ENCODE data around the gene CELF1. TPM values are rescaled to one million over a fixed set of nuclear protein-coding genes. Genes with fewer than 3 reads are reported as not detected.

Gene CELF1
- total and polyA plus RNA-seq, 2 of the 13 experiments (the other 11 are each of a cell fraction or from before 2014, with no cell fraction given), result 69.0 to 80.1 TPM

GRCh38 chr11:47565340-47566148 is 12.6 kb upstream of the CELF1 start, which contains the start of gene PTPMT1 (continued):
- no peak for TF ChIP-seq ZBED4 (CRISPR knock-in tag; IDR thresholded peaks at IDR 0.05; ENCODE audit: borderline replicate concordance)
- TF ChIP-seq RBFOX2 (IDR thresholded peaks at IDR 0.05; ENCODE audit: low read depth, low read length), result peak; percentile 93
- 0 out of 2 replicates have a peak, but pooled peaks have one; percentile 37 for TF ChIP-seq HIVEP1 (CRISPR knock-in tag; IDR thresholded peaks at IDR 0.05)
- no peak for TF ChIP-seq TOE1 (CRISPR knock-in tag; IDR thresholded peaks at IDR 0.05)
- peak; percentile 87 for TF ChIP-seq MEIS2 (CRISPR knock-in tag; IDR thresholded peaks at IDR 0.05)
- TF ChIP-seq ZNF512 (CRISPR knock-in tag; IDR thresholded peaks at IDR 0.05), result no peak
- peak; percentile 83 for TF ChIP-seq DR1 (CRISPR knock-in tag; IDR thresholded peaks at IDR 0.05)
- no peak for TF ChIP-seq SCMH1 (CRISPR knock-in tag; IDR thresholded peaks at IDR 0.05; ENCODE audit: borderline replicate concordance)
- no peak for TF ChIP-seq ZBTB14 (CRISPR knock-in tag; IDR thresholded peaks at IDR 0.05)
- no peak for TF ChIP-seq ATF1 (CRISPR knock-in tag; IDR thresholded peaks at IDR 0.05)
- TF ChIP-seq ATF5 (CRISPR knock-in tag; IDR thresholded peaks at IDR 0.05; ENCODE audit: low read depth), result 0 out of 2 replicates have a peak, but pooled peaks have one; percentile 42
- TF ChIP-seq MXD4 (CRISPR knock-in tag; IDR thresholded peaks at IDR 0.05), result peak; percentile 83; the same call in 1 of the 2 replicates
- peak; percentile 91 for TF ChIP-seq PHF8 (CRISPR knock-in tag; IDR thresholded peaks at IDR 0.05)
- peak; percentile 58; the same call in 1 of the 2 replicates for TF ChIP-seq ZNF142 (CRISPR knock-in tag; IDR thresholded peaks at IDR 0.05)
- 0 out of 2 replicates have a peak, but pooled peaks have one; percentile 9 for TF ChIP-seq ZNF629 (CRISPR knock-in tag; conservative IDR thresholded peaks at IDR 0.05)
